ENCODE data around the gene PTPRQ. TPM values are rescaled to one million over a fixed set of nuclear protein-coding genes. Genes with fewer than 3 reads are reported as not detected.

The PTPRQ gene
- total and polyA plus RNA-seq, 10 donors, result under 0.01 to 0.09 (median 0.03) TPM; not detected in 7

- Histone ChIP-seq H3K4me3 (no peak overlapping the region), H3K9me3 (no peaks in the 10 kb centered on the region), H3K4me1 (no peaks in the 10 kb centered on the region), H3K36me3 (no peaks in the 10 kb centered on the region), H3K27me3 (replicated peaks in 1 of 7) (no peaks in the 10 kb centered on the region), H3K27ac (no peak overlapping the region)
- intact Hi-C loops (cut with DNase I; ENCODE audit: low total_unique reads), result no loop called here
- TF ChIP-seq, protein P1, sequence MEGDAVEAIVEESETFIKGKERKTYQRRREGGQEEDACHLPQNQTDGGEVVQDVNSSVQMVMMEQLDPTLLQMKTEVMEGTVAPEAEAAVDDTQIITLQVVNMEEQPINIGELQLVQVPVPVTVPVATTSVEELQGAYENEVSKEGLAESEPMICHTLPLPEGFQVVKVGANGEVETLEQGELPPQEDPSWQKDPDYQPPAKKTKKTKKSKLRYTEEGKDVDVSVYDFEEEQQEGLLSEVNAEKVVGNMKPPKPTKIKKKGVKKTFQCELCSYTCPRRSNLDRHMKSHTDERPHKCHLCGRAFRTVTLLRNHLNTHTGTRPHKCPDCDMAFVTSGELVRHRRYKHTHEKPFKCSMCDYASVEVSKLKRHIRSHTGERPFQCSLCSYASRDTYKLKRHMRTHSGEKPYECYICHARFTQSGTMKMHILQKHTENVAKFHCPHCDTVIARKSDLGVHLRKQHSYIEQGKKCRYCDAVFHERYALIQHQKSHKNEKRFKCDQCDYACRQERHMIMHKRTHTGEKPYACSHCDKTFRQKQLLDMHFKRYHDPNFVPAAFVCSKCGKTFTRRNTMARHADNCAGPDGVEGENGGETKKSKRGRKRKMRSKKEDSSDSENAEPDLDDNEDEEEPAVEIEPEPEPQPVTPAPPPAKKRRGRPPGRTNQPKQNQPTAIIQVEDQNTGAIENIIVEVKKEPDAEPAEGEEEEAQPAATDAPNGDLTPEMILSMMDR (IDR thresholded peaks at IDR 0.05 in 8 of 11, conservative IDR thresholded peaks at IDR 0.05 in 3 of 11), result no peak
- TF ChIP-seq POLR2A (IDR thresholded peaks at IDR 0.05), result no peak
- no peak for TF ChIP-seq POLR2AphosphoS5 (IDR thresholded peaks at IDR 0.05)
- 85 to 92% (median 88%) methylated on average over 1 of the region's 1 CpG for WGBS, 5 donors
- DNase-seq, result no peak
These were observed 178.2 kb downstream of the PTPRQ start for GRCh38 chr12:80622271-80622670.

DNA sequence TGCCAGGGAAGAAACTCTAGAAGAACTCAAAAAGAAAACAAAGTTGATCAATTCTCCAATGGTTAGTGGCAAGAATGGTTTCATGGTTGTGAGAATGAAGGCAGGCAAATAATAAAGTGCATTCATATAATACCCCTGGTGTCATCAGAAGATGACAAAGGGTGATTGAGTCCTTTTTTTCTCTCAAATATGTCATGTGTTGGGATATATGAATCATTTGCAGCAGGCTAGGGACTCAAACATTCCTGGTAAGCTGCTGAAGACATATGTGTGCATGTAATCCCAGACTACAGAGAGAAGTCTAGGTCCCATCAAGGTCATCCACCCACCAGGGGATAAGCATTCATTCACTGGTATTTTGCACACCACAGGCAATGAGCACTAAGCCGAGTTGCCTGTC lies 181.0 kb downstream of the PTPRQ start:
- H3K27ac ChIP-seq, result no peak overlapping the region
- intact Hi-C loops (cut with DNase I; ENCODE audit: low total_unique reads), result no loop called here
- TF ChIP-seq, protein P1 (IDR thresholded peaks at IDR 0.05 in 8 of 11, conservative IDR thresholded peaks at IDR 0.05 in 3 of 11), result no peak
- TF ChIP-seq POLR2A (IDR thresholded peaks at IDR 0.05) (no peak), POLR2AphosphoS5 (IDR thresholded peaks at IDR 0.05) (no peak)
- DNase-seq, result no peak
- H3K27me3 ChIP-seq (replicated peaks in 1 of 7), result no peaks in the 10 kb centered on the region
- no peaks in the 10 kb centered on the region for H3K4me1 ChIP-seq
- H3K36me3 ChIP-seq, result no peaks in the 10 kb centered on the region
- H3K4me3 ChIP-seq, result no peak overlapping the region
- 53 to 82% (median 70%) methylated on average over 1 of the region's 1 CpG for WGBS, 5 donors
- no peaks in the 10 kb centered on the region for H3K9me3 ChIP-seq

DNA sequence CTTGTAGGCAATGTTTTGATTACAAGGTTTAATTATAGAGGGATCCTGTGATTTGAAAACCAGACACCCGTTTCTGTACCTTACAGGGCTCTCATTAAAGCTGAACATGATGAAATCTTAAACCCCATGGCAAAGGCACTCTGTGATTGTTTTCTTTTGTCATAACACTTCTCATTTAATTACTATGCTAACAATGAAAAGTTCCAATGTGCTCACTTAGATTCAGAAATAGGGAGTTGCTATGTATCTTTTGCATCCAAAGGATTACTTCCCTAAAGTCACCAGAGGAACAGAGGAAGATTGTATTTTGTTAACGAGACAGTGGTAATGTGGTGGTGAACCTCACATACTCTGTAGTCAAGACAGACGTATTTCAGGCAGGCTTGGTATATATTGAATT lies 181.9 kb downstream of the PTPRQ start:
- WGBS, 5 donors, result 68 to 81% (median 73%) methylated on average over 3 of the region's 3 CpGs
- DNase-seq, result no peak
- no peaks in the 10 kb centered on the region for H3K9me3 ChIP-seq
- intact Hi-C loops (cut with DNase I; ENCODE audit: low total_unique reads), result no loop called here
- H3K27me3 ChIP-seq (replicated peaks in 1 of 7), result no peaks in the 10 kb centered on the region
- no peak overlapping the region for H3K27ac ChIP-seq
- H3K4me3 ChIP-seq, result no peak overlapping the region
- H3K36me3 ChIP-seq, result no peaks in the 10 kb centered on the region
- TF ChIP-seq, protein P1 (IDR thresholded peaks at IDR 0.05 in 8 of 11, conservative IDR thresholded peaks at IDR 0.05 in 3 of 11), result no peak
- TF ChIP-seq POLR2A (IDR thresholded peaks at IDR 0.05) (no peak), POLR2AphosphoS5 (IDR thresholded peaks at IDR 0.05) (no peak)
- no peaks in the 10 kb centered on the region for H3K4me1 ChIP-seq

- no peak for DNase-seq
- intact Hi-C loops (cut with DNase I; ENCODE audit: low total_unique reads), result no loop called here
- Histone ChIP-seq H3K27me3 (replicated peaks in 1 of 7) (no peaks in the 10 kb centered on the region), H3K36me3 (no peaks in the 10 kb centered on the region), H3K4me3 (no peak overlapping the region), H3K27ac (no peak overlapping the region), H3K4me1 (no peaks in the 10 kb centered on the region), H3K9me3 (no peaks in the 10 kb centered on the region)
- TF ChIP-seq POLR2A (IDR thresholded peaks at IDR 0.05) (no peak), POLR2AphosphoS5 (IDR thresholded peaks at IDR 0.05) (no peak)
- TF ChIP-seq, protein P1 (IDR thresholded peaks at IDR 0.05 in 8 of 11, conservative IDR thresholded peaks at IDR 0.05 in 3 of 11), result no peak
These were observed 183.7 kb downstream of the PTPRQ start for GRCh38 chr12:80627782-80628181.

All from spleen (tissue), 11 donors.